Right lobe of liver (tissue), 6 donors: ENCODE data around the gene KCNJ2. TPM values are rescaled to one million over a fixed set of nuclear protein-coding genes. Genes with fewer than 3 reads are reported as not detected.
A peak's percentile ranks its signal among the peaks of the same experiment; 100 is the strongest.

Experiments used
- ATAC-seq, 4 donors: fragments of 200-7000 bp; cut with Tn5 transposase; one replicate each; pipeline ENCODE4 v1.9.1; 2020; ENCODE audit warnings: mild to moderate bottlenecking in 4 of 4, moderate library complexity in 4 of 4
- DNase-seq, 3 donors: peaks; one replicate each; pipeline ENCODE4 v3.0.0-alpha.2; 2020
- H3K27ac ChIP-seq, 3 donors: fragments of 200-600 bp; one replicate each; pipeline ENCODE4 v1.8.0; 2022
- H3K27me3 ChIP-seq, 2 donors: fragments of 200-600 bp; one replicate each; pipeline ENCODE4 v1.8.0; 2022
- H3K36me3 ChIP-seq, 4 donors: fragments of 200-600 bp; sonication (generic) in 1 of 4; one replicate each; pipeline versions ENCODE4 v1.5.1 to v1.8.0; 2017 to 2022; ENCODE audit warnings: control low read depth in 1 of 4
- H3K4me1 ChIP-seq, 4 donors: fragments of 200-600 bp; sonication (generic) in 1 of 4; one replicate each; pipeline versions ENCODE4 v1.5.1 to v1.8.0; 2017 to 2022; ENCODE audit warnings: control low read depth in 1 of 4
- H3K4me3 ChIP-seq, 3 donors: fragments of 200-600 bp; one replicate each; pipeline ENCODE4 v1.8.0; 2022
- H3K9me3 ChIP-seq, 4 donors: fragments of 200-600 bp; sonication (generic) in 1 of 4; one replicate each; pipeline versions ENCODE4 v1.5.1 to v1.8.0; 2017 to 2022; ENCODE audit warnings: control low read depth in 1 of 4
- POLR2A ChIP-seq: fragments of 450-650 bp; IDR thresholded peaks from one replicate; pipeline ENCODE4 v1.6.1; 2017; ENCODE audit warnings: antibody characterized with exemption, mild to moderate bottlenecking
- WGBS: methylation state at CpG from one replicate; pipeline ENCODE4 v1.1.6; 2018; ENCODE audit warnings: low coverage, low lambda C conversion rate; ENCODE audit not compliant: insufficient coverage; ENCODE audit errors: missing lambda C conversion rate; 5-methylcytosine and 5-hydroxymethylcytosine counted together
- intact Hi-C, 2 donors: fragments of 100-400 bp; cut with DNase I; formaldehyde crosslinking; loops; one replicate each; pipeline versions ENCODE4 v1.11.2 to v1.14.1; 2022
- total RNA-seq, 6 experiments: library from RNA; depleted of rRNA in 2 of 6; stranded (reverse); fragments of >200 nt in 2 of 6; fragmentation: NEBNext Ultra II Directional in 3 of 6; extraction: Animal tissue kit (Norgen Biotek cat#: 25700) in 3 of 6; gene quantifications; one replicate each; pipeline versions ENCODE4 v1.1.0 to v1.2.4, GENCODE V29; 2016 to 2023
- TF ChIP-seq, protein P1 (sequence below), 4 donors: fragments of 200-600 bp in 3 of 4; fragments of 450-650 bp in 1 of 4; IDR thresholded peaks; one replicate each; pipeline versions ENCODE4 v1.5.1 to v1.8.0; 2016 to 2022; ENCODE audit warnings: antibody characterized with exemption in 4 of 4, mild to moderate bottlenecking in 2 of 4
- donor health status: DM: no; HTN: yes; CAD: no.
- donor health status: DM: no; HTN: no; CAD: no.
- donor health status: DM: no; HTN: no; CAD: no.
- donor health status: DM: no; HTN: yes; CAD: no.
- donor health status: DM: no; HTN: yes; CAD: no.

KCNJ2 gene
- total RNA-seq, 6 experiments from 2014 or later, result 0.62 to 2.5 (median 1.0) TPM

DNA sequence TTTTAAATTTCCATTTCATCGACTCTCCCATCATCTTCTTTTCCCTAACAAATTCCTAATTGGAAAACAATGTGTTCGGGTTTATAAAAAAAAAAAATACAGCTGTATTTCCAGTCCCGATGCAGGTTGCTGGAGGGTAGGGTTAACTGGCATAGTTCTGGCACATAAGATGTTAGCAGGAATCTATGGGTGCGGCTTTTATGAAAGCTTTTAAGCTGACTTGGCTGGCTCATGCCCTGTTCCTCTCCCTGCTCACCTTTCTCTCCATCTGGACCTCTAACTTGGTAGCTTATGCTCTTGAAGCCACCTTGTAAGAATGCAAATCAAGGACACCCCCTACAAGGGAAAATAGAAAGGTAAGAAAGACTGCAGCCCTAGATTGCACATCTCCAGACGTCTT lies 33.2 kb upstream of the KCNJ2 start:
- 78% methylated on average over 5 of the region's 5 CpGs for WGBS
- Histone ChIP-seq H3K9me3 (no peaks in the 10 kb centered on the region), H3K4me3 (no peak overlapping the region), H3K27me3 (no peaks in the 10 kb centered on the region), H3K27ac (no peak overlapping the region), H3K4me1 (no peaks in the 10 kb centered on the region), H3K36me3 (no peaks in the 10 kb centered on the region)
- no peak for DNase-seq
- TF ChIP-seq, protein P1, sequence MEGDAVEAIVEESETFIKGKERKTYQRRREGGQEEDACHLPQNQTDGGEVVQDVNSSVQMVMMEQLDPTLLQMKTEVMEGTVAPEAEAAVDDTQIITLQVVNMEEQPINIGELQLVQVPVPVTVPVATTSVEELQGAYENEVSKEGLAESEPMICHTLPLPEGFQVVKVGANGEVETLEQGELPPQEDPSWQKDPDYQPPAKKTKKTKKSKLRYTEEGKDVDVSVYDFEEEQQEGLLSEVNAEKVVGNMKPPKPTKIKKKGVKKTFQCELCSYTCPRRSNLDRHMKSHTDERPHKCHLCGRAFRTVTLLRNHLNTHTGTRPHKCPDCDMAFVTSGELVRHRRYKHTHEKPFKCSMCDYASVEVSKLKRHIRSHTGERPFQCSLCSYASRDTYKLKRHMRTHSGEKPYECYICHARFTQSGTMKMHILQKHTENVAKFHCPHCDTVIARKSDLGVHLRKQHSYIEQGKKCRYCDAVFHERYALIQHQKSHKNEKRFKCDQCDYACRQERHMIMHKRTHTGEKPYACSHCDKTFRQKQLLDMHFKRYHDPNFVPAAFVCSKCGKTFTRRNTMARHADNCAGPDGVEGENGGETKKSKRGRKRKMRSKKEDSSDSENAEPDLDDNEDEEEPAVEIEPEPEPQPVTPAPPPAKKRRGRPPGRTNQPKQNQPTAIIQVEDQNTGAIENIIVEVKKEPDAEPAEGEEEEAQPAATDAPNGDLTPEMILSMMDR (IDR thresholded peaks at IDR 0.05), result no peak
- no peak for TF ChIP-seq POLR2A
- no peak for ATAC-seq
- intact Hi-C loops, result no loop called here

DNA sequence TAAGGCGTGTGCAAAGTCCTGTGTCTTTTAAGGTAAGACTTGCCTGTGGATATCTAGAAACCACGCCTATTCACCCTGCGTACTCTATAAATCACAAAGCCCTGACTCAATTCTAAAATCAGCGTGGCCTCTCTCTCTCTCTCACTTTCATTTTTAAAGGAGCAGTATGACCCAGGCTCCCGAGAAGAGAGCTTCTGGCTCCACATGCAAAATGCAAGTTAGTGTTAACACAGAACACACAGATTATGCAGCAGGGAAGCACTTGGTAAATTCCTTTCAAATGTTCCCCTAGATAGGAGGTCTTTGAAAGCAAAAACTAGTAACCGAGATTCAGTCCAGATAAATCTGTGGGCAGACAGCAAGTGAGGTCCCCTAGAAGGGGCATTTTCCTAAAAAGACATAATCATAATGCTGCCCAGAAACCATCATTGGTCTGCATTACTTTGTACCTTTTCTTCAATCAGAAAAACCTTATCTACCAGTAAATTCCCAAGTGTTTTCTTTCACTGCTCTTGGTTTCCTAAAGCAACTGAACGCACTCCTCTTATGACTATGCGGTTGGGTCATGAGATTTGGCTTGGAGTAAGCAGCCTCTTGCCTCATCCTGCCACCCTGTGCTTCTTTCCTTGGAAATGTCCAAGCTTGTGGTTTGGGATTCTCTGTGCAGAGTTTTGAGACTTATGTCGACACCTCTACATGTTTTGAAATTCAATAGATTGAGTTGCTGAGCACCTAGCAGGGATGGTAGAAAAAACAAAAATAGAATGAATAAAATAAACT lies 31.7 kb upstream of the KCNJ2 start:
- Histone ChIP-seq H3K36me3 (no peaks in the 10 kb centered on the region), H3K9me3 (no peaks in the 10 kb centered on the region), H3K27me3 (no peaks in the 10 kb centered on the region), H3K4me3 (peak overlapping the region in 1 of 3 donors; percentile 7), H3K4me1 (no peaks in the 10 kb centered on the region), H3K27ac (peak overlapping the region in 2 of 3 donors; percentile 15 to 41)
- DNase-seq (no peak), ATAC-seq (peak; percentile 76 to 97 (median 89))
- 32% methylated on average over 9 of the region's 9 CpGs for WGBS
- TF ChIP-seq, protein P1 (IDR thresholded peaks at IDR 0.05), result no peak
- no peak for TF ChIP-seq POLR2A
- intact Hi-C loops, result no loop called here

DNA sequence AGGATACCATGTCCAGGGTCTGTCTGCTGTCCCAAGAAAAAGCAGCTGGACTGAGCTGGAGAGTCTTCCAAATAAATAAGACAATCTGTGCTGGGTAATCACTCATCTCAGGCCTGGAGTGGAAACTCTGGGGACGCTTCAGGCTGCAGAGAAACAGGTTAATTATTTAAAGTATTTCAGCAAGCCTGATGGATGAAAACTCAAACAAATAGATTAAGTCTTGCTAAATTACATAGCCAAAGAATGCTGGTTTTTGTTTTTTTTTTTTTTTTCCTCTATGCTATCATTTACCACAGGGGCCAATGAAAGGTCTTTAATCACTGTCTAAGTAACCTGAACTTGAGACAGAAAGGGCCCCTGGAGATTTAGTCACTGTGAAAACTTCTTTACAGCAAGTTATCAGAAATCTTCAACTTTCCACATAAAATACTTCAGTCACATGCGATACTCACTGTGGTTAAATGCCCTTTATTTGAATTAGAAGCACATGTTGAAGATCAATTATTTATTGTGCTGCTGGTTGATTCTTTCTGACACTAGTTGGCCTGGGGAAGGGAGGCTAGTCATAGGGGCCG lies 31.0 kb upstream of the KCNJ2 start:
- no peaks in the 10 kb centered on the region for H3K4me1 ChIP-seq
- no peak overlapping the region for H3K4me3 ChIP-seq
- no peak overlapping the region for H3K27ac ChIP-seq
- H3K9me3 ChIP-seq, result no peaks in the 10 kb centered on the region
- DNase-seq (no peak), ATAC-seq (no peak)
- 72% methylated on average over 2 of the region's 3 CpGs for WGBS
- no peaks in the 10 kb centered on the region for H3K36me3 ChIP-seq
- intact Hi-C loops, result no loop called here
- no peaks in the 10 kb centered on the region for H3K27me3 ChIP-seq
- TF ChIP-seq POLR2A, result no peak
- TF ChIP-seq, protein P1 (IDR thresholded peaks at IDR 0.05), result no peak

DNA sequence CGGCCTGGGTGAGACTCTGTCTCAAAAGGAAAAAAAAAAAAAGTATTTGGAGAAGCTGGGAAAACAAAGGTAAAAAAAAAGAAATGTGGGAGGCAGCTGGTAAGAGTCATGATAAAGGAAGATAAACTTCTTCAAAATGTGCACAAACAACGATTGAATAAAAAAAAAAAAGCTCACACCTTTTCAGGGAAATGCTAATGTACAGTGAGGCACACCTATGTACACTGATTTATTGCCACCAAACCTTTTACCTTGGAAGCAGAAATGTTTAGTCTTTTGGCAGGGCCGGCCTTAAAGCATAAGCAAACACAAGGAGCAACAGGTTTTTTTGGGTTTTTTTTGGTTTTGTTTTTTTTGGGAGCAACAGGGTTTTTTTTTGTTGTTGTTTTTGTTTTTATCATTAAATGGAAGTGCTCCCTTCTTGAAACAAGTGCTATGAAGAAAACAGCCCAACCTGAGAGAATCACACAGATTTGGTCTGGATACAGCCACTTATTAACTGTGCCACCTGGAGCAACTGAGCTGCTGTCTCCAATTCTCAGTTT lies 29.8 kb upstream of the KCNJ2 start:
- Histone ChIP-seq H3K4me1 (no peaks in the 10 kb centered on the region), H3K4me3 (no peak overlapping the region), H3K27me3 (no peaks in the 10 kb centered on the region), H3K36me3 (no peaks in the 10 kb centered on the region), H3K9me3 (no peaks in the 10 kb centered on the region), H3K27ac (no peak overlapping the region)
- ATAC-seq (no peak), DNase-seq (no peak)
- 47% methylated on average over 3 of the region's 3 CpGs for WGBS
- intact Hi-C loops, result no loop called here
- TF ChIP-seq POLR2A, result no peak
- TF ChIP-seq, protein P1 (IDR thresholded peaks at IDR 0.05), result no peak
